ENCODE data around the gene LRP1.

Gene LRP1

GRCh38 chr12:57093415-57094207 is 34.7 kb upstream of the LRP1 start:
- DNase-seq (ENCODE audit: low read depth in 2 of 3, low spot score in 2 of 3), result peak in 1 of 3 experiments; percentile 57

DNA sequence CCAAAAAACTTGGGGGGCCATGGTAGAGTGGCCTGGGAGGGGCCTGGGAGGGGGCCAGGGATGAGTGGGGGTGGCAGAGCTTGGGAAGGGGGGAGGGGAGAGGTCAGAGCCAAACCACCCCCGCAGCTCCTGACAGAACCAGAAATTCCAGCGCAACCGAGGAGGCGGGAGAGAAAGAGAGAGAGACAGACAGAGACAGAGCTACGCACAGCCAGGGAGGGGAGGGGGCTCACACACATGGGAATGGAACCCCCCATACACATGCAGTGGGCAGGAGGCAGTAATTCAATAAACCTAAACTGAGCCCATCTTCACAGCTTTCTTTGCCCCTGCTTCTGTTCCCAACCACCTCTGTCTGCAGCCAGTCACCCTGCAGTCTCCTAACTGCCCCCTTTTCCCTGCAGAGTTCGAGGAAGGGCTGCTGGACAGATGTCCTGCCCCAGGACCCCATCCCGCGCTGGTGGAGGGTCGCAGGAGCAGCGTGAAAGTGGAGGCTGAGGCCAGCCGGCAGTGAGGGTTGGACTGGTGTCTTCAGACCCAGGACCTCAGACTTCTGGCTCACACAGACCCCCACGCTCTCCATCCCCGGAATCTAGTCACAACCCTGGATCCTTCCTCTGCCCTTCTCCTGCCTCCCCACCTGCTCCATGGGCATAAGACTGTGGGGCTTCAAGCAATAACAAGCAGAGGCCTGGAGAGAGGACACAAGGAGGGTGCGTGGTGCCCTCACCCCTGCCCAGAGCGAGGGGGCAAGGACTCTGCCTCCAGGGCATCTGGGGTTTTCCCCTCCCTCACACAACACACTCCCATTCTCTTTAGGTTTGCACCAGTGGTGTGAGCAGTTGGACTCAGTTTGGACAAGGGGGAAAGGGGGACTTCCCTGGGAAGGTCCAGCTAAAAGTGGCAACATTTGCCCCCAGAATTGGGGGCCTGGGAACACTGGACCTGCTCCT is 33.8 kb upstream of the LRP1 start:
- no peak for DNase-seq (ENCODE audit: low read depth in 2 of 3, low spot score in 2 of 3)

DNA sequence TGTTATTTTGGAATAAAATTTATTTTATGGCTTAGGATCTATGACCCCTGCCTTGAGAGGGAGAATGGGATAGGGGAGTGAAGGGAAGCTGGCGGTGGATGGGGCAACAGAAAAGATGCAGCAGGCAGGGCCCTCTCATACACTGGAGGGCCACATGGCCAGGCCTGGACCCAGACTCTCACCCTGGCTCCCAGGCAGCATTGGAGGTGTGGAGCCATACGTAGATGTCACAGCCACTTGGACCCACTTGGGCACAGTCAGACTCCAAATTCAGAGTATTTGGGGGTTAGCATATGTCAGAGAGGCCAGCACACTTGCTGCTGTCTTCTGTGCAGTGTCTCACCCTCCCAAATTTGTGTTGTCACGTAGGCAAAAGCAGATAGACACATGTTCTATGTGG is 32.8 kb upstream of the LRP1 start:
- no peak for DNase-seq (ENCODE audit: low read depth in 2 of 3, low spot score in 2 of 3)

- DNase-seq (ENCODE audit: low read depth in 2 of 3, low spot score in 2 of 3), result no peak
Measured at GRCh38 chr12:57096099-57096572, 32.1 kb upstream of the LRP1 start.

DNA sequence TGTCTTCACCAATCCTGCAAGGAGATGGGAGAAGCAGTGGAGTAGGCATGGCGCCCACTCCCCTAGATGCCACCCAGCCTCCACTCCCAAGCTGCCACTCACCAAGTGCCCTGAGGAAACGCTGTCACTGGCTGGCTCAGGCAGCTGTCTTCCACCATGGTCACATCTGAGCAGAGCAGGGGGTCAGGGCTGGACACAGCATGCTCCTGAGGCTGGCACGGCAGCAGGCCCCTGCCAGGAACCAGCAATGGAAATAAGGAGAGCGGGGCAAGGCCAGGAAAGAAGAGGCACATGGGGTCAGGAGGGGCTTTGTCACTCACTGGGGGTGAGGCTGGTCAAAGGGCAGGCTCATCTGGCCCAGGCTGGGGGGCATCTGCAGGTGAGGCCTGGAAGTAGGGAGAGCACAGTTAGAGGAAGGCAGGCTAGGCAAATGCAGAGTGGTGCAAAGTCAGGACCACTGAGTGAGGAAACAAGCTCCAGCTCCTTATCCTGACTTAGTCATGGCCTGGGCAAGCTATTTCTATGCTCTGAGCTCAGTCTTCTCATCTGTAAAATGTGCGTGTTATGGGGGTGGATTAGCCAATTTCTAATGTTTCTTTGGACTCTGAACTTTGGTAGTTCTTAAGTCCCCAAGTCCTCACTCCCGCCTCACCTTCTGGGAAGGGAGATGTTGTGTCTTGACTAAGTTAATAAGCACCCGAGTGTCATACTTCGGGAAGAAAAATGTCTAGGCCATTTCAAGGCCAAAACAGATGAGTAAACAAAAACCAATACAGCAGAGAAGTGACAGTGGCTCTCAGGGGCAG is 31.3 kb upstream of the LRP1 start:
- no peak for DNase-seq (ENCODE audit: low read depth in 2 of 3, low spot score in 2 of 3)

GRCh38 chr12:57097554-57097835 is 30.8 kb upstream of the LRP1 start:
- no peak for DNase-seq (ENCODE audit: low read depth in 2 of 3, low spot score in 2 of 3)

DNA sequence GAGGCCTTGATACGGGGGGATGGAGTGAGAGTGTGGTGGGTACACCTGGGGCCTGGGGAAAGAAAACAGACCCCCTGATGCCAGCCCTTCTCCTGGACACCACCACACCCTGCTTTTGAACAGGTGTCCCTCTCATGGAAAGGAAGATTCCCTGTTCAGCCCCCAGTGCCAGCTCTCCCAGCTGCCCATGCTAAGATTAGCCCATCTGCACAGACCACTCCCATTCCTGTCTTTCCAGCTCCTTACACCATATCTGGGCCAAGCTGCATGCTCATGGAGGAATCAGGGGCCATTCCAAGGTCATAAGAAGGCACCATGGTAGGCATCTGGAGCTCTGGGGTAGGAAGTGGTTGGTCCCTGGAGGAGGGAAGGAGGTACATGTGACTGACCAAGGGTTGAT is 29.7 kb upstream of the LRP1 start:
- DNase-seq (ENCODE audit: low read depth in 2 of 3, low spot score in 2 of 3), result no peak

- no peak for DNase-seq (ENCODE audit: low read depth in 2 of 3, low spot score in 2 of 3)
Measured at GRCh38 chr12:57099047-57099714, 29.1 kb upstream of the LRP1 start.

DNA sequence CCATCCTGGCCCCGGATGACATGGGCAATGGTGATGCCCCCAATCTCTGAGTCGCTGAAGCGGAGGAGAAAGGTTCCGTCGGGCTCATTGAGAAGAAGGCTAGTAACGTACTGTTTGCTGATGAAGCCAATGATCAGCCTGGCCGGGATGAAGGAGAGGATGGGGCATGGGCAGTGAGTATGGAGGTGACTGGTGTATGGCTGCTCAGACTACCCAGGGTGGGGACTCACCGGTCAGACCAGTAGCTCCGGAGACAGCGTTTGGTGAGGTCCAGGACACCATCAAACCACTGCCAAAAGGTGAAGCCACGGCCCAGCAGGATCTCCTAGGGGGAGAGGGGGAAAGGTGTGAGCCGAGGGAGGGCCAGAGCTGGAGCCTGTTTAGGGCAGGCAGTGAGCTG is 28.5 kb upstream of the LRP1 start:
- no peak for DNase-seq (ENCODE audit: low read depth in 2 of 3, low spot score in 2 of 3)

DNA sequence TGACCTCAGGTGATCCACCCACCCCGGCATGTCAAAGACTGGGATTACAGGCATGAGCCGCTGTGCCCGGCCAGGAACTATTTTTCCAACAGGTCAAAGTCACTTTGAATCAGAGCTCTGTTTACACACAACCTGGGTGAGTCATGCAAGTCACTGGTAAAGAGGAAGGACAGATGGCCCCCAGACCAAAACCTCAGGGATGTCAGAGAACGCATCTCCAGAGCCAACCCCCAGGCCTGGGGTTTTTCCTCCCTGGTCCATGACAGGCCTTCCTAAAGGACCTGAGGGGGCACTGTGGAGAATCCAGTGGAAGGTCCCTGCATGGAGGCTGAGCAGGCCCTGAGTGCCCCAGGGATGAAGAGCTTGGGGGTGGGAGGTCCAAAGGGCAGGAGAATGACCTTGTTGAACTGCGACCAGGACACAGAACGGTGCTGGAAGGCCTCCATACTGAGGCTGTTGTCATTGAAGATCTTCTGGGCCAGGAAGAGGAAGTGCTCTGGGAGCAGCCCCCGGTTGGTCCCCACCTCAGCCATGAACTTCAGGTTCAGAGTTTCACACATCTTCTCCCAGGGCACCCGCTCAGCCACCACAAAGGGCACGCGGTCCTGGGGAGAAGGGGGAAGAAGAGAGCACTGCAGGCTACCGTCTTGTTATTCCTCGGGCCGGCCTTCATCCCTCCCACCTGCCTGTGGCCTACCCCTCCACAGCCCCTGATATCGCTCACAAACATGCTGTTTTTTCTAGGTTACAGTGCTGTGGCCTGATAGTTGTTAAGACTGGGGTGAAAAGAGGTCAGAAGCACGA is 26.2 kb upstream of the LRP1 start:
- no peak for DNase-seq (ENCODE audit: low read depth in 2 of 3, low spot score in 2 of 3)

- no peak for DNase-seq (ENCODE audit: low read depth in 2 of 3, low spot score in 2 of 3)
Measured at GRCh38 chr12:57103856-57104255, 24.4 kb upstream of the LRP1 start.

DNA sequence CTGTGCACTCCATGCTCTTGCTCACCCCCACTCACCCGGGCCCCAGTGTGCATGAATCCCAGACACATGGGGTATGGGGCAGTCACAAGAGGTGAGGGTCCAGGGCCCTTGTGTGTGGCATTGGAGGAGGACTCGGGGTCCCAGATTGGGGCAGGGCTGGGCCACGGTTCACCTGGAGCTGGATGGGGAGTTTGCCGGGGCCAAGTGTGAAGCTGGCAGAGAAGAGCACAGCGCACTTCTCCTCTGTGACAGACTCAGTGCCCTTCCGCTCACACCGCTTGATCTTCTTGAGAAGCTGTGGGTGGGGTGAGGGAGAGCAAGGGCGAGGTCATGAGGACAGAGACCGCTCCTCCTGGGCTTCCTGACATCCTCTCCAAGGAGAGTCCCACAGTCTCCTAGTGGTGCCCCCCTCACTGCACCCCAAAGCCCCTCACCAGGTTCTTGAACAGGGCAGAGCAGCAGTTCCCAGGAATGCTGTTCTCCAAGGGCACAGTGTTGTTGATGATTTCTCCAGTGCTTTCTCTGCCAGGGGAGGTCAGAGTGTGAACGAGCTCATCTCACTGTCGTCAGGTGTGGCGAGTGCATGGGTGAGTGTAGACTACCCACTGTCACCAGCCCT is 23.9 kb upstream of the LRP1 start:
- no peak for DNase-seq (ENCODE audit: low read depth in 2 of 3, low spot score in 2 of 3)

DNA sequence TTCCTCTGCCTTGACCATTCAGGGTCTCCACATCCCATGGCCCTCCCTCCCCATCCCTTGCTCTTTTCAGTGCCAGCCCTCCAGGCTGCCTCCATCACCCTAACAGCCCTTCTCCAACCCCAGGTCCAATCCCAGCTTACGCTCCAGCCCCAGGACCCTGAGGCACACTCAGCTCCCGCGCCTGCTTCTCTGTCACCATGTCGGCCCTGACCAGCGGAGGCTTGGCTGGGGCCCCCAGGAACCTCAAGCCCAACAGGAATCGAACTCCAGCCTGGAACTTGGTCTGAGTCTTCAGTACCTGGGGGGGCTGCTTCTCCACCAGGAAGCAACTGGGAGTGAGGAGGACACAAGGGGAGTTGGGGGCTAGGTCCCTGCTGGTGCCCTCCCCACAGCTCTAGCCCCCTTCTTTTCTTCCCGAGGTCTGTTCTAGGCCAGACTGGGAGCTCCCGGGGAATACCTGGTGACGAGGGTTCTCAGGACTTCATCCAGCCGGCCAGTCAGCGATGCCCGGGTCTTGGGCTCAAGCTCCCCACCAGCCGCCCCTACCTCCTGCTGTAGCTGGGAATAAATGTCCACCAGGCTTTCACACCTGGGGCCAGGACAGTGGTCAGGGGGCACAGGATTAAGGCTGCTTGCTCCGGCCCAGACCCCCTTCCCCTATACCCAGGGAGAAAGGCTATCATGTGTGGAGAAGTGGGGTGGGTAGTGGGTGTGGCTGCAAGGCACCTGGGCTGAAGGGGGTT is 23.1 kb upstream of the LRP1 start:
- DNase-seq (ENCODE audit: low read depth in 2 of 3, low spot score in 2 of 3), result no peak

GRCh38 chr12:57106021-57106708 is 22.1 kb upstream of the LRP1 start:
- no peak for DNase-seq (ENCODE audit: low read depth in 2 of 3, low spot score in 2 of 3)

DNA sequence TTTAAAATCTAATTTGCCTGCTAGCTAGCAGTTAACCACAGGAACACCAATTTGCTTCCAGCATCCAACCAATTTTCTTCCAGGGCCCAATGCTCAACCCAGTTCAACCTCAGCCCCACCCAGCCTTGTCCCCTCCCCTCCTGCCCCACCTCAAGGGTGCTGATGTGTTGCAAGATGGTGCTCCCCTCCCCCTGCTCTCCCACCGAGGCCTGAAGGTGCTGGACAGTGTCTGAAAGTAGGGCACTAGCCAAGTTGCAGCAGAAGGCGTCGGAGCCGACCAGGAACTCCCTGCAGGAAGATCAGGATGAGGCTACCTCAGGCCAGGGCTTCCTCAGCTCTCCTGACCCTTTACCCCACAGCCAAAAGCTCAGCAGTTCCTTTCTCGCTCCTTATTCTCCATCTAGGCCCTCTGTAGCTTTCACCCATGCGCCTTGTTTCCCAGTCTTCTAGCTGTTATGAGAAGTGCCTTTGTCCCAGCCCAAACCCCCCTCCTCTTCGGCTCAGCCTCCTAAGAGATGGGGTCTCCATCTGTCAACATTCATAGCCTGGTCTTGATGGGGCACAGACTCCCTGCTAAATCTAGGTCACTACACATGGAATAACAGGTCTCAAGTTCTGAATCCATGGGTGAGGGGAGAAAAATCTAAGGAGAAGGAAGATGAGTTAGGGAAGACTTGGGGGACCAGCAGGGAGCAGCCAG is 20.7 kb upstream of the LRP1 start:
- DNase-seq (ENCODE audit: low read depth in 2 of 3, low spot score in 2 of 3), result no peak

GRCh38 chr12:57109207-57110103 is 18.8 kb upstream of the LRP1 start:
- no peak for DNase-seq (ENCODE audit: low read depth in 2 of 3, low spot score in 2 of 3)
